ENCODE measurements around the gene EPHA8. TPM values are rescaled to one million over a fixed set of nuclear protein-coding genes. Genes with fewer than 3 reads are reported as not detected.

The EPHA8 gene
- total RNA-seq, 1 donor from 2014 or later: not detected

DNA sequence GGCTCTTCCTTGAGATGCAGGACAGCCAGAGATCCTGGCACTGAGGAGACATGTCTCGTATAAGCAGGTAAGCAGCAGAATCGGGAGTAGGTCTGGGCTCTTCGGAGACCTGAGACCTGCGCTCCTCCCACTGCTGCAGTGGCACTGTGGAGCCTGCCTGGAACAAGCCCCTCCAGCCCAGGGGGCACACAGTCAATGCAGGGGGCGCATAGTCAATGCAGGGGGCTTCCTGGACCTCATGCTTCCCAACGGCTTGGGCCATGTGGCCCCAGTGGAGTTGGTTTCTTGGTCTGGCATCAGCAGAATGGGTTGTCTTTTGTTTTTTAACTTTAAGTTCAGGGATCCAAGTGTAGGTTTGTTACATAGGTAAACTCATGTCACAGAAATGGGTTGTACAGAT lies 27.9 kb upstream of the EPHA8 start:
- TF ChIP-seq, protein P1, sequence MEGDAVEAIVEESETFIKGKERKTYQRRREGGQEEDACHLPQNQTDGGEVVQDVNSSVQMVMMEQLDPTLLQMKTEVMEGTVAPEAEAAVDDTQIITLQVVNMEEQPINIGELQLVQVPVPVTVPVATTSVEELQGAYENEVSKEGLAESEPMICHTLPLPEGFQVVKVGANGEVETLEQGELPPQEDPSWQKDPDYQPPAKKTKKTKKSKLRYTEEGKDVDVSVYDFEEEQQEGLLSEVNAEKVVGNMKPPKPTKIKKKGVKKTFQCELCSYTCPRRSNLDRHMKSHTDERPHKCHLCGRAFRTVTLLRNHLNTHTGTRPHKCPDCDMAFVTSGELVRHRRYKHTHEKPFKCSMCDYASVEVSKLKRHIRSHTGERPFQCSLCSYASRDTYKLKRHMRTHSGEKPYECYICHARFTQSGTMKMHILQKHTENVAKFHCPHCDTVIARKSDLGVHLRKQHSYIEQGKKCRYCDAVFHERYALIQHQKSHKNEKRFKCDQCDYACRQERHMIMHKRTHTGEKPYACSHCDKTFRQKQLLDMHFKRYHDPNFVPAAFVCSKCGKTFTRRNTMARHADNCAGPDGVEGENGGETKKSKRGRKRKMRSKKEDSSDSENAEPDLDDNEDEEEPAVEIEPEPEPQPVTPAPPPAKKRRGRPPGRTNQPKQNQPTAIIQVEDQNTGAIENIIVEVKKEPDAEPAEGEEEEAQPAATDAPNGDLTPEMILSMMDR (IDR thresholded peaks at IDR 0.05): no peak
- H3K36me3 Mint-ChIP-seq (ENCODE audit: low read depth): no peaks in the 10 kb centered on the region
- H3K27me3 Mint-ChIP-seq (ENCODE audit: low read depth): no peaks in the 10 kb centered on the region
- no peak for DNase-seq (ENCODE audit: low spot score)
- no peak overlapping the region for H3K27ac Mint-ChIP-seq (ENCODE audit: unreplicated experiment)
- H3K4me1 Mint-ChIP-seq (ENCODE audit: low read depth): peaks cover 5% of the 10 kb centered on the region
- no peak overlapping the region for H3K4me3 Mint-ChIP-seq (ENCODE audit: unreplicated experiment)
- H3K9me3 Mint-ChIP-seq (ENCODE audit: low read depth): no peaks in the 10 kb centered on the region

DNA sequence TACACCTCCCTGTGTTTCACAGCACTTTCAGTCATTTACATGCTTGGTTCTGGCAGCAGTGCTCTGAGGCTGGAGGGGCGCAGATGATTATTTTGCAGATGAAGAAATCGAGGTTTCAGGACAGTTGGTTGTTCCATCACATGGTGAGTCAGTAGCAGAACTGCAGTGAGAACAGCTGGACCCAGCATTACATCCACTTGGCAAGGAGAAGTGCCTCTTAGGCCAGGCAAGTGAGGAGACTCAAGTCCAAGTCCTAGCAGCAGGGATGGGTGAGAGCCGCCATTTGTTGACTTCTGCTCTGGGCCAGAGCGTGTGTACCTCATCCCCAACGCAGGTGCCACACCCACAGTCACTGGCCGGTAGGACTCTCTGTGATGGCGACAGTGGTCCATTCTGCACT lies 26.8 kb upstream of the EPHA8 start:
- DNase-seq (ENCODE audit: low spot score): no peak
- H3K36me3 Mint-ChIP-seq (ENCODE audit: low read depth): no peaks in the 10 kb centered on the region

DNA sequence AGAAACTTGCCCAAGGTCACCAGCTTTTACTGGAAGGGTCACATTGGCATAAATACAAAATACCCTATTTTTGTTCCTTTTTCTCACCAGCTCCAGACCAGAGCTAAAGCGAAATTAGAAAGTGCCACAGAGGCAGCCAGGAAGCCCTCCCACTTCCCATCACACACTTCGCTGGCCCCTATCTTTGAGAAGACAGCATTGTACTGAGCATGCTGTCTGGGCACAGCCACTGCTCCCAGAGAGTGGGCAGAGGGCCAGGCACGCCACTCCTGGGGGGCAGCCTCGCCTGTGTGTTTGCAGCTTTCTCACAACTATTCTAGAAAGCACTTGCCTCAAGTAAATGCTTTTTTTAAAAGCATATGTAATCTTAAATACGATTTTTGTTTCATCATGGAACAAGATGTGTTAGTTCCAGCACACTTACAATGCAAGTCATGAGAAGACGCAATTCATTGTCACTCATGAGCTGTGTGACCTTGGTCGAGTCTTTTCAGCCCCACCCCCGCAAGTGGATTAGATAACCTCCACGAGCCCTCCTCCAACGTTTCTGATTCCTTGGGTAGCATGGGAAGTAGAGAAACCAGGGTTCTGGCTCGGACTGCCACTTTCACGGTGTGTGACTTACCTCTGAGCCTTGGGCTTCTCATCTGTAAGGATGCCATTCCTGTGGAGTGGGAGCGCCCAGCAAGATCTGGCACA lies 25.7 kb upstream of the EPHA8 start:
- no peaks in the 10 kb centered on the region for H3K27me3 Mint-ChIP-seq (ENCODE audit: low read depth)
- no peak overlapping the region for H3K27ac Mint-ChIP-seq (ENCODE audit: unreplicated experiment)
- TF ChIP-seq, protein P1 (IDR thresholded peaks at IDR 0.05): no peak
- no peaks in the 10 kb centered on the region for H3K9me3 Mint-ChIP-seq (ENCODE audit: low read depth)
- H3K4me3 Mint-ChIP-seq (ENCODE audit: unreplicated experiment): no peak overlapping the region
- peaks cover 7% of the 10 kb centered on the region for H3K4me1 Mint-ChIP-seq (ENCODE audit: low read depth)
- no peak for DNase-seq (ENCODE audit: low spot score)
- no peaks in the 10 kb centered on the region for H3K36me3 Mint-ChIP-seq (ENCODE audit: low read depth)

More for the DNA sequence above, 26.8 kb upstream of the EPHA8 start:
- H3K27me3 Mint-ChIP-seq (ENCODE audit: low read depth): no peaks in the 10 kb centered on the region
- H3K9me3 Mint-ChIP-seq (ENCODE audit: low read depth): no peaks in the 10 kb centered on the region
- no peak overlapping the region for H3K27ac Mint-ChIP-seq (ENCODE audit: unreplicated experiment)
- TF ChIP-seq, protein P1 (IDR thresholded peaks at IDR 0.05): no peak
- H3K4me3 Mint-ChIP-seq (ENCODE audit: unreplicated experiment): no peak overlapping the region
- peaks cover 7% of the 10 kb centered on the region for H3K4me1 Mint-ChIP-seq (ENCODE audit: low read depth)

DNA sequence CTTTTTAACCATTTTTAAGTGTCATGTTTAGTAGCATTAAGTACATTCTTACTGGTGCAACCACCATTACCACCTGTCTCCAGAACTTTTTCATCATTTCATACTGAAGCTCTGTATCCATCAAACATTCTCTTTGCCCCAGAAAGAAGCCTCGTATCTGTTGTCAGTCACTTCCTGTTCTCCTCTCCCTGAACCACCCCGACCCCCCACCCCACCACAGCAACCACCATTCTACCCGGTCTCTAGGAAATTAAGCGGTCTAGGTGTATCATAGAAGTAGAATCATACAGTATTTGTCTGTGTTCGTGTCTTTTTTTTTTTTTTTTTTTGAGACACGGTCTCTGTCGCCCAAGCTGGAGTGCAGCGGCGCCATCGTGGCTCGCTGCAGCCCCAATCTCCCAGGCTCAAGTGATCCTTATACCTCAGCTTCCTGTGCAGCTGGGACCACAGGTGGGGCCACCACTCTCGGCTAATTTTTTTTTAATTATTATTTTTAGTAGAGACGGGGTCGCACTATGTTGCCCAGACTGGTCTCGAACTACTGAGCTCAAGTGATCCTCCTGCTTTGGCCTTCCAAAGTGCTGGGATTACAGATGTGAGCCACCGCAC lies 23.7 kb upstream of the EPHA8 start:
- TF ChIP-seq, protein P1 (IDR thresholded peaks at IDR 0.05): no peak
- Mint-ChIP-seq H3K4me1 (ENCODE audit: low read depth) (peaks cover 7% of the 10 kb centered on the region), H3K27me3 (ENCODE audit: low read depth) (peaks cover 9% of the 10 kb centered on the region), H3K27ac (ENCODE audit: unreplicated experiment) (no peak overlapping the region), H3K36me3 (ENCODE audit: low read depth) (peaks cover 2% of the 10 kb centered on the region), H3K4me3 (ENCODE audit: unreplicated experiment) (no peak overlapping the region), H3K9me3 (ENCODE audit: low read depth) (no peaks in the 10 kb centered on the region)
- no peak for DNase-seq (ENCODE audit: low spot score)

DNA sequence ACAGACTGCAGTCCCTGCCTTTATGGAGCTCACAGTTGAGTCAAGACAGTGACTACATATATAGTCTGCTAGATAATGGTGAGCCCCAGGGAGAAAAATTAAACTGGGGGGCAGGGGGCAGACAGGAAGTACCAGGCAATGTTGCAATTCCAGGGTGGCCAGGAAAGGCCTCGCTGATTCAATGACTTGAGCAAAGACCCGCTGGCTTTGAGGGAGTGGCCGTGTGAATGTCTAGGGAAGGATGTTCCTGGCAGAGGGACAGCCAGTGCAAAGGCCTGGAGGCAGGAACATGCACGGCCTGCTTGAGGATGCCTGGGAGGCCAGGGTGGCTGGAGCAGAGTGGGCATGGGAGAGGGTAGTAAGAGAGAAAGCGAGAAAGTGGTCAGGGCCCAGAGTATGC lies 23.0 kb upstream of the EPHA8 start:
- no peaks in the 10 kb centered on the region for H3K9me3 Mint-ChIP-seq (ENCODE audit: low read depth)
- no peak overlapping the region for H3K4me3 Mint-ChIP-seq (ENCODE audit: unreplicated experiment)
- H3K27me3 Mint-ChIP-seq (ENCODE audit: low read depth): peaks cover 12% of the 10 kb centered on the region
- TF ChIP-seq, protein P1 (IDR thresholded peaks at IDR 0.05): no peak
- no peak overlapping the region for H3K27ac Mint-ChIP-seq (ENCODE audit: unreplicated experiment)
- peaks cover 7% of the 10 kb centered on the region for H3K4me1 Mint-ChIP-seq (ENCODE audit: low read depth)
- peaks cover 2% of the 10 kb centered on the region for H3K36me3 Mint-ChIP-seq (ENCODE audit: low read depth)
- DNase-seq (ENCODE audit: low spot score): no peak

Data from chondrocyte (in vitro differentiated cells).